A673 (cell line): ENCODE measurements around the gene FBXW8. TPM values are rescaled to one million over a fixed set of nuclear protein-coding genes. Genes with fewer than 3 reads are reported as not detected.

Experiments
- BruUV-seq: library from RNA; stranded (reverse); fragments of 400-500 nt; replicated peaks from 2 replicates; lab custom pipeline; 2021; lab: Mats Ljungman, UMichigan
- CTCF ChIA-PET: fragments of 300-600 bp; sonication (Branson Sonifier 250); formaldehyde crosslinking; loops from one replicate; lab custom pipeline; 2022; ENCODE audit warnings: antibody characterized with exemption; lab: Charles Lee
- POLR2A ChIA-PET: fragments of 300-600 bp; sonication (Branson Sonifier 250); formaldehyde crosslinking; loops from one replicate; lab custom pipeline; 2022; ENCODE audit warnings: antibody characterized with exemption; ENCODE audit not compliant: low non-redundant PET; lab: Charles Lee
- DNase-seq: peaks from one replicate; pipeline ENCODE4 v3.0.0-alpha.2; 2015; ENCODE audit warnings: low spot score
- H3K27ac ChIP-seq: fragments of 200-600 bp; sonication (generic); 2 replicates; pipeline ENCODE4 v1.5.1; 2016; ENCODE audit warnings: mixed run types, low read depth, mild to moderate bottlenecking, mixed read lengths, antibody characterized with exemption, low read length; ENCODE audit not compliant: poor library complexity, severe bottlenecking
- H3K27me3 ChIP-seq: fragments of 200-600 bp; sonication (generic); replicated peaks from 2 replicates; pipeline ENCODE4 v1.6.1; 2017; ENCODE audit warnings: mixed run types, low read depth, mild to moderate bottlenecking, mixed read lengths, antibody characterized with exemption, low read length; ENCODE audit not compliant: insufficient read depth, poor library complexity
- H3K36me3 ChIP-seq: fragments of 200-600 bp; sonication (generic); 2 replicates; pipeline ENCODE4 v1.6.1; 2016; ENCODE audit warnings: mixed run types, mild to moderate bottlenecking, mixed read lengths, antibody characterized with exemption, low read length; ENCODE audit not compliant: insufficient read depth, poor library complexity, severe bottlenecking
- H3K4me1 ChIP-seq: fragments of 200-600 bp; sonication (generic); 2 replicates; pipeline ENCODE4 v1.6.1; 2017; ENCODE audit warnings: mixed run types, mild to moderate bottlenecking, mixed read lengths, antibody characterized with exemption, low read length; ENCODE audit not compliant: insufficient read depth, poor library complexity, severe bottlenecking
- H3K4me3 ChIP-seq: fragments of 200-600 bp; sonication (generic); 2 replicates; pipeline ENCODE4 v1.5.1; 2016; ENCODE audit warnings: low read depth, mixed run types, mild to moderate bottlenecking, mixed read lengths, low read length; ENCODE audit not compliant: poor library complexity, severe bottlenecking
- H3K9me3 ChIP-seq: fragments of 200-600 bp; sonication (generic); 2 replicates; pipeline ENCODE4 v1.6.1; 2016; ENCODE audit warnings: mixed run types, low read depth, mild to moderate bottlenecking, mixed read lengths, antibody characterized with exemption, low read length; ENCODE audit not compliant: poor library complexity, severe bottlenecking
- CTCF ChIP-seq: fragments of 300-800, 200-600 bp; sonication (generic); conservative IDR thresholded peaks from 2 replicates; pipeline ENCODE4 v1.5.1; 2017; ENCODE audit warnings: low read depth, mild to moderate bottlenecking, antibody characterized with exemption, low read length, moderate library complexity, mixed read lengths
- EZH2 ChIP-seq: fragments of 200-600 bp; sonication (generic); IDR thresholded peaks from 2 replicates; pipeline ENCODE4 v1.6.1; 2017; ENCODE audit warnings: borderline replicate concordance, low read depth, mild to moderate bottlenecking, mixed read lengths, antibody characterized with exemption, low read length; ENCODE audit not compliant: poor library complexity, severe bottlenecking
- intact Hi-C: fragments of 100-400 bp; cut with micrococcal nuclease; formaldehyde crosslinking; loops from one replicate; pipeline ENCODE4 v1.10.0; 2022; ENCODE audit not compliant: unreplicated experiment
- total RNA-seq: library from RNA; stranded (reverse); gene quantifications from 2 replicates; pipeline ENCODE4 v1.2.3, GENCODE V29; 2021

FBXW8 gene
- total RNA-seq, 1 experiment from 2014 or later: 14.8 TPM

- H3K4me1 ChIP-seq: no peaks in the 10 kb centered on the region
- intact Hi-C loops: no loop called here
- BruUV-seq: no TSS peak
- no peaks in the 10 kb centered on the region for H3K9me3 ChIP-seq
- CTCF ChIA-PET: no interaction called here
- no peak overlapping the region for H3K4me3 ChIP-seq
- TF ChIP-seq EZH2 (no peak), CTCF (no peak)
- no peak for DNase-seq
- no peaks in the 10 kb centered on the region for H3K27me3 ChIP-seq
- no peak overlapping the region for H3K27ac ChIP-seq
- H3K36me3 ChIP-seq: peaks cover 4% of the 10 kb centered on the region
- POLR2A ChIA-PET: no interaction called here
Measured at GRCh38 chr12:117002051-117002817, 91.5 kb downstream of the FBXW8 start.

GRCh38 chr12:117003883-117004404 lies 93.2 kb downstream of the FBXW8 start:
- ChIA-PET CTCF (no interaction called here), POLR2A (no interaction called here)
- intact Hi-C loops: no loop called here
- DNase-seq: no peak
- no peaks in the 10 kb centered on the region for H3K4me1 ChIP-seq
- no peaks in the 10 kb centered on the region for H3K27me3 ChIP-seq
- H3K9me3 ChIP-seq: no peaks in the 10 kb centered on the region
- no peak for TF ChIP-seq CTCF
- TF ChIP-seq EZH2: no peak
- no TSS peak for BruUV-seq
- H3K4me3 ChIP-seq: no peak overlapping the region
- H3K36me3 ChIP-seq: peaks cover 4% of the 10 kb centered on the region
- no peak overlapping the region for H3K27ac ChIP-seq

DNA sequence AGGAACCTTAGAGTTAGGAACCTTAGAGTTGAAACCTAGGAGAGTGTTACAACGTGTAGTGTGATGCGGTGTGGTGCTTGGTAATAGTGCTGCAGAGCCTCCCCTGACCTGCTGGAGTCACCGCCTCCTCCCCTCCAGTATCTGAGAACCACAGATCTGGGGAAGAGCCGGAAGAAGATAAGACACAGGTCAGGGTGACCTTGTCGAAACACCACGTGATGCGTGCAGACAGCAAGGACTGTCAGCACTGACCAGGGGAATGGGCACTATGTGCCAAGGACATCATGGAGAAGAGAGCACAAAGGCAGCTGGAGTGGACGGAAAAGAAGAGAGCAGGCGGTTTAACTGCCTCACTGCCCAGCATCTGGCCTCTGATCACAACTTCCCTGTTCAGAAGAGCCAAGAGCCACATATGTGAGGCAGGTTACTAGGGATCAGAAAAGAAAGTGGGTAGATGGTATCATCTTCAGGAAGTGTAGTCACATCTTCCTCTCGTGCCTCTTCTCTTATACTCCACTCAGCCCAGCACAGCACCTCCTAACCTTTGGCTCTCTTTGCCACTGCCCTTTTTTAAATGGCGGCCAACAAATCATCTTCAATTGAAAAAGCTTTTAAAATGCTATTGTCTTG lies 94.8 kb downstream of the FBXW8 start:
- no peak for DNase-seq
- POLR2A ChIA-PET: no interaction called here
- BruUV-seq: no TSS peak
- no peak overlapping the region for H3K4me3 ChIP-seq
- TF ChIP-seq EZH2: no peak
- TF ChIP-seq CTCF: no peak
- no peaks in the 10 kb centered on the region for H3K27me3 ChIP-seq
- CTCF ChIA-PET: no interaction called here
- H3K36me3 ChIP-seq: peaks cover 4% of the 10 kb centered on the region
- intact Hi-C loops: no loop called here
- no peaks in the 10 kb centered on the region for H3K9me3 ChIP-seq
- no peaks in the 10 kb centered on the region for H3K4me1 ChIP-seq
- no peak overlapping the region for H3K27ac ChIP-seq
